ENCODE results near the gene STH. TPM values are rescaled to one million over a fixed set of nuclear protein-coding genes. Genes with fewer than 3 reads are reported as not detected.

The STH gene
- total RNA-seq, 1 donor from 2014 or later = not detected

DNA sequence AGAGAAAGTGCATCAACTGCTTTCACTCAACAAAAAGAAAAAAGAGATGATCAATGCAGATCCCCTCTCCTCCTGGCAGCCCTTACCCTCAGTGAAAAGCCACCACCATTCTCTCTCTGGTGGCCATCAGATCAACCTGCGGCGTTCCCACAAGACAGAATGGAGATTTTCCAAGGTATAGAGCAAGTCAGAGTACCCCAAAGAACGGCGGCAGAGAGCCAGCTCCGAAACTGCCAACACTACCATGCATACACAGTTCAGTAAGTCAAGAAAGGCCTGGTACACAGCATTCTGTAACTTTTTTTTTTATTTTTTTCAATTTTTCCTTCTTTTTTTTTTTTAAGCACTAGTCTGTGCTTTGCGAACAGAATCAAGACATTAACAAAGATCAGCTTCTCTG lies 30.6 kb downstream of the STH start:
- no peaks in the 10 kb centered on the region for H3K36me3 ChIP-seq
- peaks cover 16% of the 10 kb centered on the region for H3K4me1 Mint-ChIP-seq
- peaks cover 43% of the 10 kb centered on the region for H3K36me3 Mint-ChIP-seq
- H3K27me3 ChIP-seq = no peaks in the 10 kb centered on the region
- H3K9me3 Mint-ChIP-seq = no peaks in the 10 kb centered on the region
- peaks cover 55% of the 10 kb centered on the region for H4K20me1 ChIP-seq (ENCODE audit: low read depth)
- H2AFZ ChIP-seq (replicated peaks) = no peak overlapping the region
- peaks cover 23% of the 10 kb centered on the region for H3F3A ChIP-seq (ENCODE audit: low read depth)
- H3K9me3 ChIP-seq (ENCODE audit: low read depth) = no peaks in the 10 kb centered on the region
- no peak for DNase-seq (ENCODE audit: low spot score)
- no peak overlapping the region for H3K27ac ChIP-seq
- H3K27me3 Mint-ChIP-seq (ENCODE audit: insufficient read depth, low read depth) = peaks cover 2% of the 10 kb centered on the region
- H3K4me3 Mint-ChIP-seq = no peak overlapping the region
- H3K27ac Mint-ChIP-seq = no peak overlapping the region
- H3K4me3 ChIP-seq = no peak overlapping the region
- H3K9ac ChIP-seq = no peak overlapping the region
- H3K79me2 ChIP-seq (ENCODE audit: low read depth) = no peaks in the 10 kb centered on the region
- TF ChIP-seq EZH2phosphoT487 (IDR thresholded peaks at IDR 0.05) (no peak), EZH2 (IDR thresholded peaks at IDR 0.05) (no peak)
- TF ChIP-seq, protein P1, sequence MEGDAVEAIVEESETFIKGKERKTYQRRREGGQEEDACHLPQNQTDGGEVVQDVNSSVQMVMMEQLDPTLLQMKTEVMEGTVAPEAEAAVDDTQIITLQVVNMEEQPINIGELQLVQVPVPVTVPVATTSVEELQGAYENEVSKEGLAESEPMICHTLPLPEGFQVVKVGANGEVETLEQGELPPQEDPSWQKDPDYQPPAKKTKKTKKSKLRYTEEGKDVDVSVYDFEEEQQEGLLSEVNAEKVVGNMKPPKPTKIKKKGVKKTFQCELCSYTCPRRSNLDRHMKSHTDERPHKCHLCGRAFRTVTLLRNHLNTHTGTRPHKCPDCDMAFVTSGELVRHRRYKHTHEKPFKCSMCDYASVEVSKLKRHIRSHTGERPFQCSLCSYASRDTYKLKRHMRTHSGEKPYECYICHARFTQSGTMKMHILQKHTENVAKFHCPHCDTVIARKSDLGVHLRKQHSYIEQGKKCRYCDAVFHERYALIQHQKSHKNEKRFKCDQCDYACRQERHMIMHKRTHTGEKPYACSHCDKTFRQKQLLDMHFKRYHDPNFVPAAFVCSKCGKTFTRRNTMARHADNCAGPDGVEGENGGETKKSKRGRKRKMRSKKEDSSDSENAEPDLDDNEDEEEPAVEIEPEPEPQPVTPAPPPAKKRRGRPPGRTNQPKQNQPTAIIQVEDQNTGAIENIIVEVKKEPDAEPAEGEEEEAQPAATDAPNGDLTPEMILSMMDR (IDR thresholded peaks at IDR 0.05) = no peak
- peaks cover 20% of the 10 kb centered on the region for H3K4me1 ChIP-seq
- no peak overlapping the region for H3K4me2 ChIP-seq

DNA sequence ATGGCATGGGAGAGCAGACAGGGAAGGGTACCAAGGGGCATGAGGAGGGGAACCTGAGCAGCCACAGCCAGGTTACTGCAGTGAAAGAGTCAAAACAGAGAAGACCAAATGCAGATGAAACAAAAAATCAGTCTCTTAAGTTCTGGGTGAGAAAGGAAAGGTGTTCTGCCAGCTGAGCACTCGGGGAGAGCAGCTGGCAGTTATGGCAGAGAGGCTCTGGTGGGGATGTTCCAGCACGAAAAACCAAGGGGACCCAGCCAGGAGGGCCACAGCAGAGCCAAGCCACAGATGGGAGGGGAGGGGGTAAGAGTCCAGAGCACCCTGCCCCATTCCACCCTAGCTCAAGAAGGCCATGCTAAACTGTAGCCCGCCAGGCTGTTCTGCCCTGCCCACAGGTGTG lies 31.7 kb downstream of the STH start:
- H3K27ac Mint-ChIP-seq = peak overlapping the region; percentile 9
- no peak overlapping the region for H3K4me3 ChIP-seq
- peaks cover 54% of the 10 kb centered on the region for H4K20me1 ChIP-seq (ENCODE audit: low read depth)
- peaks cover 20% of the 10 kb centered on the region for H3K4me1 ChIP-seq
- H3K36me3 Mint-ChIP-seq = peaks cover 51% of the 10 kb centered on the region
- H3K4me2 ChIP-seq = no peak overlapping the region
- H3K36me3 ChIP-seq = no peaks in the 10 kb centered on the region
- H3K27me3 Mint-ChIP-seq (ENCODE audit: insufficient read depth, low read depth) = peaks cover 2% of the 10 kb centered on the region
- H3K4me3 Mint-ChIP-seq = no peak overlapping the region
- no peak overlapping the region for H2AFZ ChIP-seq (replicated peaks)
- no peak overlapping the region for H3K9ac ChIP-seq
- no peaks in the 10 kb centered on the region for H3K79me2 ChIP-seq (ENCODE audit: low read depth)
- peaks cover 9% of the 10 kb centered on the region for H3K4me1 Mint-ChIP-seq
- H3F3A ChIP-seq (ENCODE audit: low read depth) = peaks cover 23% of the 10 kb centered on the region
- no peaks in the 10 kb centered on the region for H3K27me3 ChIP-seq
- H3K27ac ChIP-seq = no peak overlapping the region
- H3K9me3 Mint-ChIP-seq = no peaks in the 10 kb centered on the region
- H3K9me3 ChIP-seq (ENCODE audit: low read depth) = no peaks in the 10 kb centered on the region
- TF ChIP-seq EZH2phosphoT487 (IDR thresholded peaks at IDR 0.05) (no peak), EZH2 (IDR thresholded peaks at IDR 0.05) (no peak)
- TF ChIP-seq, protein P1 (IDR thresholded peaks at IDR 0.05) = no peak
- DNase-seq (ENCODE audit: low spot score) = no peak

DNA sequence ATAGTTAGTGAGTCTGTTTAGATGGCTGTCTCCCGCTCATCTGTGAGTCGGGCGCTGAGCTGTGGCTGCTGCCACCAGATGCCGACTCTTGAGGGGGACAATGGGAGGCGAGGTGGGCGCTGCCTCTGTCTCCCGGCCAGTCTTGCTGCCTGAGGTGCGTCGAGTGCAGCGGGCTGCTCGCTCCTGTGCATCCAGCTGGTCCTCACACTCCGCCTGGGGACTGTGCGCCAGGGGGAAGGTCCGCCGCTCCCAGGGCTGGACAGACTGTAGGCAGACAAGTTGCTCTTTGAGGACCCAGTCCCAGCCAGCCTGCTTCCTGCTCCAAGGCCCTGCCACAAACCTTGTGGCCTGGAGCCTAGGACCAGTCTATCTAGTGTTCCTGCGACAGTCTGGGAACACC lies 32.4 kb downstream of the STH start:
- peaks cover 55% of the 10 kb centered on the region for H4K20me1 ChIP-seq (ENCODE audit: low read depth)
- H3K27me3 ChIP-seq = no peaks in the 10 kb centered on the region
- Mint-ChIP-seq H3K27me3 (ENCODE audit: insufficient read depth, low read depth) (peaks cover 4% of the 10 kb centered on the region), H3K36me3 (peaks cover 56% of the 10 kb centered on the region), H3K4me3 (no peak overlapping the region), H3K27ac (no peak overlapping the region), H3K9me3 (no peaks in the 10 kb centered on the region), H3K4me1 (peaks cover 6% of the 10 kb centered on the region)
- no peaks in the 10 kb centered on the region for H3K9me3 ChIP-seq (ENCODE audit: low read depth)
- no peak overlapping the region for H2AFZ ChIP-seq (replicated peaks)
- H3F3A ChIP-seq (ENCODE audit: low read depth) = peaks cover 23% of the 10 kb centered on the region
- no peak for DNase-seq (ENCODE audit: low spot score)
- H3K27ac ChIP-seq = no peak overlapping the region
- TF ChIP-seq EZH2 (IDR thresholded peaks at IDR 0.05) = no peak
- no peak for TF ChIP-seq EZH2phosphoT487 (IDR thresholded peaks at IDR 0.05)
- TF ChIP-seq, protein P1 (IDR thresholded peaks at IDR 0.05) = no peak
- H3K4me3 ChIP-seq = no peak overlapping the region
- no peak overlapping the region for H3K9ac ChIP-seq
- H3K79me2 ChIP-seq (ENCODE audit: low read depth) = no peaks in the 10 kb centered on the region
- H3K36me3 ChIP-seq = no peaks in the 10 kb centered on the region
- H3K4me2 ChIP-seq = no peak overlapping the region
- H3K4me1 ChIP-seq = peaks cover 20% of the 10 kb centered on the region

All from neural progenitor cell (in vitro differentiated cells).